Smooth muscle cell (in vitro differentiated cells): Measurements from ENCODE around the gene ZFPL1. TPM values are rescaled to one million over a fixed set of nuclear protein-coding genes. Genes with fewer than 3 reads are reported as not detected.
A peak's percentile ranks its signal among the peaks of the same experiment; 100 is the strongest.

Experiments
- DNase-seq: peaks from one replicate; lab custom pipeline; 2025; ENCODE audit not compliant: unreplicated experiment; lab: John Stamatoyannopoulos, UW
- H2AFZ ChIP-seq: fragments of 200-600 bp; sonication (generic); 2 replicates; pipeline ENCODE4 v1.6.0; 2016; ENCODE audit warnings: antibody characterized with exemption, low read depth, mild to moderate bottlenecking
- H3F3A ChIP-seq: fragments of 200-600 bp; sonication (generic); 2 replicates; pipeline ENCODE4 v1.6.0; 2017; ENCODE audit warnings: antibody characterized with exemption, low read depth
- H3K27ac ChIP-seq: fragments of 200-600 bp; sonication (generic); 2 replicates; pipeline ENCODE4 v1.5.1; 2016; ENCODE audit warnings: low read depth, mild to moderate bottlenecking
- H3K27me3 ChIP-seq: fragments of 200-600 bp; sonication (generic); 2 replicates; pipeline ENCODE4 v1.6.1; 2016; ENCODE audit warnings: low read depth, mild to moderate bottlenecking
- H3K36me3 ChIP-seq: fragments of 200-600 bp; sonication (generic); 2 replicates; pipeline ENCODE4 v1.5.1; 2016; ENCODE audit warnings: low read depth
- H3K4me1 ChIP-seq: fragments of 200-600 bp; sonication (generic); 2 replicates; pipeline ENCODE4 v1.5.1; 2016; ENCODE audit warnings: low read depth
- H3K4me2 ChIP-seq: fragments of 200-600 bp; sonication (generic); 2 replicates; pipeline ENCODE4 v1.6.0; 2016; ENCODE audit warnings: mild to moderate bottlenecking
- H3K4me3 ChIP-seq: fragments of 200-600 bp; sonication (generic); 2 replicates; pipeline ENCODE4 v1.5.1; 2016; ENCODE audit warnings: mild to moderate bottlenecking
- H3K79me2 ChIP-seq: fragments of 200-600 bp; sonication (generic); 2 replicates; pipeline ENCODE4 v1.6.0; 2016; ENCODE audit warnings: low read depth, mild to moderate bottlenecking
- H3K9ac ChIP-seq: fragments of 200-600 bp; sonication (generic); 2 replicates; pipeline ENCODE4 v1.6.0; 2016; ENCODE audit warnings: low read depth
- H3K9me3 ChIP-seq: fragments of 200-600 bp; sonication (generic); replicated peaks from 2 replicates; pipeline ENCODE4 v1.5.1; 2016; ENCODE audit warnings: low read depth
- H4K20me1 ChIP-seq: fragments of 200-600 bp; sonication (generic); 2 replicates; pipeline ENCODE4 v1.6.0; 2016; ENCODE audit warnings: low read depth
- CTCF ChIP-seq: fragments of 200-600 bp; sonication (generic); IDR thresholded peaks from 2 replicates; pipeline ENCODE4 v1.5.1; 2017; ENCODE audit warnings: borderline replicate concordance, mild to moderate bottlenecking, antibody characterized with exemption; ENCODE audit not compliant: insufficient read depth, poor library complexity, severe bottlenecking
- WGBS: methylation state at CpG from one replicate; pipeline ENCODE4 v1.1.7; 2016; ENCODE audit warnings: low lambda C conversion rate; 5-methylcytosine and 5-hydroxymethylcytosine counted together
- polyA plus RNA-seq: library from polyadenylated mRNA; unstranded; fragments of >200 nt; fragmentation: Nextera tagmentation; extraction: Ambion mirVana; gene quantifications from 2 replicates; pipeline ENCODE4 v1.2.1, GENCODE V29; 2016
- total RNA-seq: library from RNA; depleted of rRNA; stranded (reverse); fragments of >200 nt; gene quantifications from 2 replicates; pipeline ENCODE4 v1.2.3, GENCODE V29; 2014

ZFPL1 gene
- total and polyA plus RNA-seq, 2 experiments from 2014 or later = 87.1 to 91.0 TPM

GRCh38 chr11:65047581-65048422, 36.2 kb upstream of the ZFPL1 start:
- Histone ChIP-seq H4K20me1 (no peaks in the 10 kb centered on the region), H2AFZ (no peak overlapping the region), H3K4me2 (peak overlapping the region; percentile 57), H3K9me3 (no peaks in the 10 kb centered on the region), H3K27me3 (no peaks in the 10 kb centered on the region), H3K9ac (no peak overlapping the region), H3K79me2 (no peaks in the 10 kb centered on the region), H3K4me3 (peak overlapping the region; percentile 5), H3K27ac (no peak overlapping the region), H3K4me1 (no peaks in the 10 kb centered on the region), H3F3A (no peaks in the 10 kb centered on the region), H3K36me3 (no peaks in the 10 kb centered on the region)
- TF ChIP-seq CTCF = no peak
- DNase-seq = no peak
- 63% methylated on average over 36 of the region's 56 CpGs for WGBS

GRCh38 chr11:65051398-65051858, 32.6 kb upstream of the ZFPL1 start:
- Histone ChIP-seq H3K79me2 (no peaks in the 10 kb centered on the region), H3K9me3 (no peaks in the 10 kb centered on the region), H3K4me1 (no peaks in the 10 kb centered on the region), H3K9ac (no peak overlapping the region), H3K4me3 (no peak overlapping the region), H3K27ac (no peak overlapping the region), H3K36me3 (no peaks in the 10 kb centered on the region), H3K4me2 (no peak overlapping the region), H3K27me3 (no peaks in the 10 kb centered on the region), H4K20me1 (no peaks in the 10 kb centered on the region), H2AFZ (no peak overlapping the region), H3F3A (no peaks in the 10 kb centered on the region)
- WGBS = 67% methylated on average over 9 of the region's 9 CpGs
- DNase-seq = no peak
- no peak for TF ChIP-seq CTCF

- H3K79me2 ChIP-seq = no peaks in the 10 kb centered on the region
- H3K27ac ChIP-seq = no peak overlapping the region
- H3K36me3 ChIP-seq = no peaks in the 10 kb centered on the region
- no peaks in the 10 kb centered on the region for H3K4me1 ChIP-seq
- no peak for DNase-seq
- H4K20me1 ChIP-seq = no peaks in the 10 kb centered on the region
- H3K9ac ChIP-seq = no peak overlapping the region
- no peaks in the 10 kb centered on the region for H3F3A ChIP-seq
- H3K4me2 ChIP-seq = no peak overlapping the region
- 78% methylated on average over 8 of the region's 8 CpGs for WGBS
- TF ChIP-seq CTCF = no peak
- H2AFZ ChIP-seq = no peak overlapping the region
- H3K27me3 ChIP-seq = no peaks in the 10 kb centered on the region
- no peaks in the 10 kb centered on the region for H3K9me3 ChIP-seq
- no peak overlapping the region for H3K4me3 ChIP-seq
Observed at GRCh38 chr11:65053827-65054508, 30.1 kb upstream of the ZFPL1 start.
